Hepatocyte (in vitro differentiated cells): ENCODE measurements around the gene DOCK4. TPM values are rescaled to one million over a fixed set of nuclear protein-coding genes. Genes with fewer than 3 reads are reported as not detected.

Experiments
- DNase-seq: peaks from one replicate; pipeline ENCODE4 v3.0.0-alpha.2; 2016; ENCODE audit warnings: low spot score
- H2AFZ ChIP-seq: fragments of 200-600 bp; sonication (generic); 2 replicates; pipeline ENCODE4 v1.6.0; 2016; ENCODE audit warnings: antibody characterized with exemption, mild to moderate bottlenecking
- H3K27ac ChIP-seq: fragments of 200-600 bp; sonication (generic); 2 replicates; pipeline ENCODE4 v1.5.1; 2016; ENCODE audit warnings: mild to moderate bottlenecking
- H3K27me3 ChIP-seq: fragments of 200-600 bp; sonication (generic); 2 replicates; pipeline ENCODE4 v1.6.1; 2016
- H3K36me3 ChIP-seq: fragments of 200-600 bp; sonication (generic); replicated peaks from 2 replicates; pipeline ENCODE4 v1.5.1; 2016; ENCODE audit warnings: low read depth; ENCODE audit not compliant: insufficient read depth
- H3K4me1 ChIP-seq: fragments of 200-600 bp; sonication (generic); 2 replicates; pipeline ENCODE4 v1.5.1; 2016; ENCODE audit warnings: mild to moderate bottlenecking, moderate library complexity; ENCODE audit not compliant: insufficient read depth
- H3K4me2 ChIP-seq: fragments of 200-600 bp; sonication (generic); 2 replicates; pipeline ENCODE4 v1.6.0; 2016
- H3K4me3 ChIP-seq: fragments of 200-600 bp; sonication (generic); 2 replicates; pipeline ENCODE4 v1.5.1; 2016; ENCODE audit warnings: mild to moderate bottlenecking
- H3K79me2 ChIP-seq: fragments of 200-600 bp; sonication (generic); 2 replicates; pipeline ENCODE4 v1.6.0; 2017; ENCODE audit warnings: mild to moderate bottlenecking
- H3K9me2 ChIP-seq: fragments of 200-600 bp; sonication (generic); replicated peaks from 2 replicates; pipeline ENCODE4 v1.6.0; 2017; ENCODE audit warnings: mild to moderate bottlenecking; ENCODE audit not compliant: insufficient read depth
- H3K9me3 ChIP-seq: fragments of 200-600 bp; sonication (generic); 2 replicates; pipeline ENCODE4 v1.5.1; 2016; ENCODE audit warnings: low read depth, mild to moderate bottlenecking
- H4K20me1 ChIP-seq: fragments of 200-600 bp; sonication (generic); 2 replicates; pipeline ENCODE4 v1.6.0; 2016; ENCODE audit warnings: mild to moderate bottlenecking; ENCODE audit not compliant: insufficient read depth, poor library complexity, severe bottlenecking
- EZH2 ChIP-seq: fragments of 200-600 bp; sonication (generic); IDR thresholded peaks from 2 replicates; pipeline ENCODE4 v1.6.1; 2016; ENCODE audit warnings: antibody characterized with exemption, mild to moderate bottlenecking, borderline replicate concordance
- EZH2phosphoT487 ChIP-seq: fragments of 200-600 bp; sonication (generic); IDR thresholded peaks from one replicate; pipeline ENCODE4 v1.6.1; 2018; ENCODE audit warnings: antibody characterized with exemption, mild to moderate bottlenecking, low read depth, moderate library complexity; ENCODE audit not compliant: unreplicated experiment, severe bottlenecking
- WGBS: methylation state at CpG from one replicate; pipeline ENCODE4 v1.1.6; 2016; ENCODE audit warnings: low lambda C conversion rate; ENCODE audit errors: missing lambda C conversion rate; 5-methylcytosine and 5-hydroxymethylcytosine counted together
- polyA plus RNA-seq: library from polyadenylated mRNA; unstranded; fragments of >200 nt; fragmentation: Nextera tagmentation; extraction: Ambion mirVana; gene quantifications from 2 replicates; pipeline ENCODE4 v1.2.1, GENCODE V29; 2016
- total RNA-seq: library from RNA; depleted of rRNA; stranded (reverse); fragments of >200 nt; gene quantifications from 2 replicates; pipeline ENCODE4 v1.2.3, GENCODE V29; 2014
- TF ChIP-seq, protein P1 (sequence below): fragments of 200-600 bp; sonication (generic); IDR thresholded peaks from 2 replicates; pipeline ENCODE4 v1.5.1; 2016; ENCODE audit warnings: antibody characterized with exemption, mild to moderate bottlenecking; ENCODE audit not compliant: poor library complexity

Gene DOCK4
- total and polyA plus RNA-seq, 2 experiments from 2014 or later, result 4.4 to 22.9 TPM

DNA sequence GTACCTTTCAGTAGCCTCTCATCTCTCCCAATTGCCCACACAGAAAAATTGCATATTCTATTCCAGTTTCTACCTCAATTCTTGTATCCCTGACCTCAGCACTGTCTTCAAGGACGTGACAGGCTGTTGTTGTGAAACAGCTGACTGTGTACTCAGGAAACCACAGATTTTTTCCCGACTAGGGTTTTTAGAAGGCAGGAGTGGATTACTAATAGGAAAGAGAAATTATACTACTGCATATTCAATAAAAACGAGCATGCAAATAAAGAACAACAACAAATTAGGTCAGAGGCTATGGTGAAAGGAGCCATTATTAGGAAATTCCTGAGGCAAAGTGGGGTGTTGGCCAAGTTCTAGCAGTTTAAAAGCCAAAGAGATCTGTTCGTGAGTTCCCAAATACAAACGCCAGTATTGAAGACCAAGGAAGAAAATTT lies 93.4 kb downstream of the DOCK4 start:
- Histone ChIP-seq H3K4me2 (no peak overlapping the region), H3K27ac (no peak overlapping the region), H3K79me2 (peaks cover 7% of the 10 kb centered on the region), H4K20me1 (no peaks in the 10 kb centered on the region), H3K27me3 (no peaks in the 10 kb centered on the region), H3K9me2 (no peaks in the 10 kb centered on the region), H3K4me3 (no peak overlapping the region), H3K4me1 (no peaks in the 10 kb centered on the region), H3K36me3 (no peaks in the 10 kb centered on the region), H2AFZ (no peak overlapping the region), H3K9me3 (no peaks in the 10 kb centered on the region)
- DNase-seq, result no peak
- 86% methylated on average over 5 of the region's 5 CpGs for WGBS
- TF ChIP-seq EZH2 (no peak), EZH2phosphoT487 (no peak)
- TF ChIP-seq, protein P1, sequence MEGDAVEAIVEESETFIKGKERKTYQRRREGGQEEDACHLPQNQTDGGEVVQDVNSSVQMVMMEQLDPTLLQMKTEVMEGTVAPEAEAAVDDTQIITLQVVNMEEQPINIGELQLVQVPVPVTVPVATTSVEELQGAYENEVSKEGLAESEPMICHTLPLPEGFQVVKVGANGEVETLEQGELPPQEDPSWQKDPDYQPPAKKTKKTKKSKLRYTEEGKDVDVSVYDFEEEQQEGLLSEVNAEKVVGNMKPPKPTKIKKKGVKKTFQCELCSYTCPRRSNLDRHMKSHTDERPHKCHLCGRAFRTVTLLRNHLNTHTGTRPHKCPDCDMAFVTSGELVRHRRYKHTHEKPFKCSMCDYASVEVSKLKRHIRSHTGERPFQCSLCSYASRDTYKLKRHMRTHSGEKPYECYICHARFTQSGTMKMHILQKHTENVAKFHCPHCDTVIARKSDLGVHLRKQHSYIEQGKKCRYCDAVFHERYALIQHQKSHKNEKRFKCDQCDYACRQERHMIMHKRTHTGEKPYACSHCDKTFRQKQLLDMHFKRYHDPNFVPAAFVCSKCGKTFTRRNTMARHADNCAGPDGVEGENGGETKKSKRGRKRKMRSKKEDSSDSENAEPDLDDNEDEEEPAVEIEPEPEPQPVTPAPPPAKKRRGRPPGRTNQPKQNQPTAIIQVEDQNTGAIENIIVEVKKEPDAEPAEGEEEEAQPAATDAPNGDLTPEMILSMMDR, result no peak

DNA sequence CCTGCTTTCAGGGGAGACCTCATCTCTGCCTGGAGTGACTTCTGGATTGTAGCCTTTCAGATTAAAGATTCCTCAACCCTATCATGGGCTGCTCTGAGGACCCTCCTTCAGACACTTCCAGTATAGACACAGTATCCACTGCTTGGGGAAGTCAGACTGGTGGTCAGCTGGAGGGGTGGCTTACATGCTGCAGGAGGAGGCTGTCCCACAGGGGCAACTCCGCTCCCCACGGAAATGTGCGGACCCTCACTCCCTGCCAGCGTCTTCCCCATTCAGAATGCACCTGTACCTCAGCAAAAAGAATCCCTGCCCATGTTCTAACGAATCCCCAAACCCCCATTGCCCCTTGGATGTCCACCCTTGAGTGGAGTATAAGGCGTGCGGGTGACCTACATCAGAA lies 95.5 kb downstream of the DOCK4 start:
- TF ChIP-seq, protein P1, result no peak
- TF ChIP-seq EZH2 (no peak), EZH2phosphoT487 (no peak)
- H3K4me3 ChIP-seq, result no peak overlapping the region

DNA sequence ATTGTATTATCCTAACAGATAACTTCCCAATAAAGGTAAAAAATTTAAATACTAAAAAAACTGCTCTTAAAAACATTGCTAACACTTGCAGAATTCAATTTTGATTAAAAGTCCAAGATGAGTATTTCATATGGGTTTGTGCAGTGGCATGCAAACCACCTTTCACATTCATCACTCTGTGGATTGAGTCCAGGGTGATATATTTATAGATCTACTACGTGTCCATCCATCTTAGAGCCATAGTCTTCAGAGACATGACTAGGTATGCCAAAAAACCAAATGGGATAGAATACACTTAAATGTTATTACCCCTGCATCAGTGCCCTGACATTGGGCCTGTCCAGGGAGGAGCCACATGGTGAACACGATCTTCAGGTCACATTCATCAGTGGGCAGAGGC lies 96.0 kb downstream of the DOCK4 start:
- WGBS, result 90% methylated on average over 2 of the region's 2 CpGs

More for the DNA sequence above, 95.5 kb downstream of the DOCK4 start:
- Histone ChIP-seq H3K36me3 (no peaks in the 10 kb centered on the region), H3K9me3 (no peaks in the 10 kb centered on the region), H3K27ac (no peak overlapping the region), H4K20me1 (no peaks in the 10 kb centered on the region), H2AFZ (no peak overlapping the region), H3K27me3 (no peaks in the 10 kb centered on the region), H3K79me2 (peaks cover 7% of the 10 kb centered on the region), H3K9me2 (no peaks in the 10 kb centered on the region), H3K4me1 (no peaks in the 10 kb centered on the region), H3K4me2 (no peak overlapping the region)
- 98% methylated on average over 7 of the region's 7 CpGs for WGBS
- no peak for DNase-seq

More for the DNA sequence above, 96.0 kb downstream of the DOCK4 start:
- no peaks in the 10 kb centered on the region for H3K9me3 ChIP-seq
- no peak overlapping the region for H3K4me3 ChIP-seq
- no peak for DNase-seq
- no peaks in the 10 kb centered on the region for H3K27me3 ChIP-seq
- H3K9me2 ChIP-seq, result no peaks in the 10 kb centered on the region
- no peaks in the 10 kb centered on the region for H3K36me3 ChIP-seq
- TF ChIP-seq, protein P1, result no peak
- TF ChIP-seq EZH2phosphoT487 (no peak), EZH2 (no peak)
- no peak overlapping the region for H3K27ac ChIP-seq
- H3K4me1 ChIP-seq, result no peaks in the 10 kb centered on the region
- H3K79me2 ChIP-seq, result peaks cover 7% of the 10 kb centered on the region
- H2AFZ ChIP-seq, result no peak overlapping the region
- no peaks in the 10 kb centered on the region for H4K20me1 ChIP-seq
- H3K4me2 ChIP-seq, result no peak overlapping the region
